SW 1271 (cell line): ENCODE results near the gene ZNF319.
A peak's percentile ranks its signal among the peaks of the same experiment; 100 is the strongest.
"Not testable (repeated sequence)": the region's sequence is repeated elsewhere in the genome, so short reads cannot be mapped to it uniquely, and the experiment has no call there.

Experiments used
- DNase-seq, 2 experiments: peaks; one replicate each; lab custom pipeline; 2025; lab: John Stamatoyannopoulos, UW

ZNF319 gene

DNA sequence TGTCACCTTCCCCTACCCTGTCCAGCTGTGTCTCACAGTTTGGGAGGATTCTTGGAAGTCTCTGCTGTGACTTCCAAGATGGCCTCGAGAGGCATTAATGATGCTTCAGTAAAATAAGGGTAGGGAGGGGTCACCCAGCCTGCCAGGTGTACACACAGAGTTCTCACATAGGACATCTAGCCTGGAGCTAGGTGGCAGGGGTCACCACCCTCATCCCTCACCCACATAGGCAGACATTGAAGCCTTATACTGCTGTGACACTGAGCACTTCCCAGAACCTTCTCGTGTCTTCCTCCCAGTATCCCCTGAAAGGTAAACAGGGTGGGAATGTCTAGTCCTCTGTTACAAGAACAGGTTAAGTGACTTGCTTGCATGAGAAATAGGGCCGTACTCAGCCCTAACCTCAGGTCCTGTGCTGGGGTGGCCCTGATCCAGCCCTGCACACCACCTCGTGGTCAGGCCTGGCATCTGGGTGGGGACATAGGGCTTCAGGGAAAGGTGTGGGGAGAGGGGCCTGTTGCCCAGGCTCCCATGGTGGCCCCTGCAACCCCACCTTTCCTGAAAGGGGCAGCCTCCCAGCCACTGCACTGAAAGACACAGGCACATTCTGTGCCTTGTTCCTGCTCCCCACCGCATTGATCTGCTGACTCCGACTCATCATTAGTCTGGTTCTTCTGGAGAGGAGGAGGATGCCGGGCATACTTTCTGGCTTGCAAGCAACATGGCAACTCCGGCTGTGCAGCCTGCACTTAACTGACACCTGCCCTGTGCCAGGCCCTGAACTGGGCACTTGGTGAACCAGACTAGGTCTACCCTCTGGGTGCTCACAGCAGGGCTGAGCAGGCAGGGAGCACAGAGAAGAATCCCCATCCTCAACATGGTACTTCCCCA, 21.4 kb upstream of the ZNF319 start:
- no peak for DNase-seq

DNA sequence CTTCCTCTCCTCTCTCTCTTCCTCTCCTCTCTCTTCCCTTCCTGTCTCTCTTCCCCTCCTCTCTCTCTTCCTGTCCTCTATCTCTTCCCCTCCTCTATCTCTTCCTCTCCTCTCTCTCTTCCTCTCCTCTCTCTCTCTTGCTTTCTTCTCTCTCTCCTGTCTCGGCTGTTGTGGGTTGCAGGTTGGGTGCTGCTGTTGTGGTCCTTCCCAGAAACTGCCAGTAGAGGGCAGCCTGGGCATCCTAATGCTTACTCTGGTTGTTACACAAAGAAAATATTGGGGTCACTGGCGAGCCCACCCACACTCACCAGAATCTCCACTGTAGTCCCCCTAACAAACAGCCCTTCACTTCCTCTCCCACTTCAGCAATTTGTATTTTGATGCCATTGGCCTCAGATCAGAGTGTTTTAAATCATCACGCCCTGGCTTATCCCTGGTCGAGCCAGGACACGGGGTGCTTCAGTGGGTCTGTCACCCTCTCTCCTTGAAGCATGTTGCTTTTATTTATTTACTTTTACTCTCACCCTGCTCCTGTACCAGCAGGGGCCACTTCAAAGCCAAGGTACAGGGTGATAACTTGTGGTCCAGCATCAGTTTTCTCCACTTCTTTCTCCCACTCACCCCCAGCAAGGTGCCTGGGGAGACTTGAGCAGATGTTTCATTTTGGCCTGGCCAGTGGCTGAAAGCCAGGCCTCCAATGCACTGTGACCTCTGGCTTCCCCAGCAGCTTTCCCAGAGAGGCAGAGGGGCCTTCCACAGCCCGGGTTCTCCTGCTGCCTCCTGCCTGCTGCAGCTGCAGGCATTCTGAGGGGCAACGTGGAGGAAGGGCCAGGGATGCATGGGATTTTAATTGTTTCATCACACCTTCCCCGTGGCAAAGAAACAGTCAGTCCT, 20.4 kb upstream of the ZNF319 start:
- peak in 1 of 2 experiments; percentile 7 for DNase-seq

DNA sequence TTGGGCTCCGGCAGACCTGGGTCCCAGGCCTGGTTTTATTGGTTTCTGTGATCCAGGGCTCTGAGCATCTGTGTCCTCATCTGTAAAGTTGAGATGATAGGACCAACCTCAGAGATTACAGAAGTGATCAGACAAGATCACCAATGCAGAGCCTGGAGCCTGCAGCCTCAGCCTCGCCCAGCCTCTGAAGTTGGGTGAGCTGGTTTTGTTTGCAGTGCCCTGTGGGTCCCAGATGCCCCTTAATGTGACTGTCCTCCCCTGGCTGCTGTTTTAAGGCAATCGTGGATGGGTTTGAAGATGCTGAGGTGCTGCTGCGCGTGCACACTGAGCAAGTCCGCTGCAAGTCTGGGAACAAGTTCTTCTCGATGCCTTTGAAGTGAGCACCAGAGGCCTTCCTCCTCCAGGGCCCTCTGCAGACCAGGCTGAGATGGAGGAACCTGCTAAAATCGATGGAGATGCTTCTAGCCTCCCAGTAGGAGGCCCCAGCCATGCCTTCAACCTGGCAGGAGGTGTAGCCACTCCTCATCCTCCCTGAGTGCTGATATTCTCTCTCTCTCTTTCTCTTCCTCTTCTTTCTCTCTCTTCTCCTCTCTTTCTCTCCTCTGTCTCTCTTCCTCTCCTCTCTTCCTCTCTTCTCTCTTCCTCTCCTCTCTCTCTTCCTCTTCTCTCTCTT, 19.5 kb upstream of the ZNF319 start:
- no peak for DNase-seq

DNA sequence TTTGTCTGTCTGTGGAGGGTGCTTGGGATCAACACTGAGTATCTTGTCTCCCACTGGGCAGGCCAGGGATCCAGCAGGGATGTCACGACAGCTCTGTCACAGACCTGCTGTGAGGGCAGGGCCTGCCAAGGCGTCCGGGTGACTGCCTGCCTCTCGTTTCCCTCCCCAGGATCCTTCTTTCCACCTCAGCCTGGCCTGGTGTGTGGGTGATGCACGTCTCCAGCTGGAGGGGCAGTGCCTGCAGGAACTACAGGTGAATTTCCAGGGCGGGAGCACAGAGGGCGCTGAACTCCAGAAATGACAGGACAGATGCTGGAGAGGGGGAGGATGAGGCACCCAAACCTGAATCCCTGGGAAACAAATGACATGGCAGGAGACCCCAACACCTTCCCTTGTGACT, 18.3 kb upstream of the ZNF319 start:
- DNase-seq = no peak

DNA sequence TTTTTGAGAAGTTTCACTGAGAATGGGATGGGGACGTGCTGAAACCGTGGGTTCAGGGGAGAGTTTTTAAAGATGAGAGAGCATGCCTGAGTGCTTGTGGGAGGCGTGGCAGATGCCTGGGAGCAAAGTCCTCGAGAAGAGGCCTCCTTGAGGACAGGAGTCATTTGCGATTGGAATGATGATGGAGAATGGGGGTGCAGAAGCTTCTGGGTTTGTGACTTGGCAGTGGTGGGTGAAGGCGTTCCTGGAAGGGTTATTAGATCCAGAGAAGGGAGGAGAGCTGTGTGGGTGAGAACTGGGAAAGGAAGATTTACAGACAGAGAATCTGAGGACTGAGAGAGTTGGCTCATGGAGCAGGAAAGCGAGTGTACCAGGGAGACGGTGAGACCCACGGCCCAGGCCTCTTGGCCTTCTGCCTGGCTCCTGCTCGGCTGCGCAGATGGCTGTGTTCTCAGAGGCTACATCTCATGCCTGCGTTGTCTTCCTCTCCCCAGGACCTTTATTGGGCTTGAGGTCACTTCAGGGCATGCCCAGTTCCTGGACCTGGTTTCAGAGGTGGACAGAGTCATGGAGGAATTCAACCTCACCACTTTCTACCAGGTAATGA, 16.5 kb upstream of the ZNF319 start:
- DNase-seq = no peak

DNA sequence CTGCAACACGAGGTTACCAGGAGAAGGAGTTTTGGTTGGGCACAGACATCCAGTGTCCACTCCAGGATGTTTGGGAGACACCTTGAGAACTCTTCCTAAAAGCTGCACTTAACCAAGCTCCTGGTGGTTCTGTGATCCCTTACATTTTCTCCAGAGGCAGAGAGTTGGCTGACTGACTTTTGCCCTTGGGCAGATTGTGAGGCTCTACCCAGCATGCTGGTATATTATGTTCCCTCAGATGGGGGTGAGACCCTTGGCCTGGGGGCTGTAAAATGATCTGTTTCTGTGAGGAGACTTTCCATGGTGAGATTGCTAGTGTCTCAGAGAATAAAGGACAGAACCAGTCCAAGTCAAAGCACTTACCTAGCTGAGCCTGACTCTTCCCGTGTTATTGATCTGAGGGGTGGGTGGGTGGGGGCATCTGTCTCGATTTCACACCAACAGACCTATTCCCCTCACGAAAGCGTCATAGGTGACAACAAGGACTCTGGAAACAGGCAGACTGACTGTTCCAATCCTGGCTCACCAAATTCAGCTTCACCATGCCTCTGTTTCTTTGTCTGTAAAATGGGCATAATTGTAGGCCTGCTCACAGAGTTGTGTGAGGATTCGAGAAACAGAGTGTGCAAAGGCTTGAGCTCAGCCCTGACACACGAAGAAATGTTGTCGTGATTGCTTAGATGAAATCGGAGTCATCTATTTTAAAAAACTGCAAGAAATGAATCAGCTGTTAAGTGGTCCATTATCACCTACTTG, 12.9 kb upstream of the ZNF319 start:
- no peak for DNase-seq

DNA sequence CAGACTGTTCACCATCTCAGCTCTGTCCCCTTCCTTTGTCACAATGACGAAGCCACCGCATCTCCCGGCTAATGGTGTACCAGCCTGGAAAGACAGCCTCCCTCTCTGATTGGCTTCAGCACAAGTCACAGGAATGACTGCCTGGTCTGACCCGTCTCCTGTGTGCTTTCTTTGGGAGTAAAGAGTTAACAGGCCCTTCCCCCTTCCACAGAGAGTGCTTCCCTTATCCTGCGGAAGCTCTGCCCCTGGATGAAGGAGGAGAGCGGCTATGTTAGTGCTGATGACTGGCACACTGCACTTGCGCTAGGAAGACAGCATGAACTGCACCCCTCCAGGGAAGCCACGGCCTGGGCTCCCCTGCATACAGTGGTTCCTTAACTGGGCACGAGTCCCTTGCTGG, 12.0 kb upstream of the ZNF319 start:
- no peak for DNase-seq

DNA sequence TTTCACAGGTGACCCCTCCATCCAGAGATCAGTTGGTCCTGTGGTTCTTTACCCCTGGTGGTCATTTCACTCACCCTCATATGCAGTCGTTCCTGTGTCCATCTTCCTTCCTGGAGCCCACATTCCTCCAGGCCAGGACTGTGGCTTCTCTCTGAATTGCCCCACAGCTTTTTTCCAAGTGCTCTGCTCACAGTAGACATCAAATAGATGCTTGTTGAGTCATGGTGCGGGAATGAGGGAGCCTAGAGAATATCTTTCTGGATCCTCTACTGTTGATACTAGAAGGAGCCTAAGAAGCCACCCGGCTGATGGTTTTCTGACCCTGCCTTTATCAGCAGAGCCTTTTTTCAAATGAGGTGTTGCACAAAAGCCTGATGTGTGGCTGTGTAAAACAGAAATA, 11.2 kb upstream of the ZNF319 start:
- no peak for DNase-seq

DNA sequence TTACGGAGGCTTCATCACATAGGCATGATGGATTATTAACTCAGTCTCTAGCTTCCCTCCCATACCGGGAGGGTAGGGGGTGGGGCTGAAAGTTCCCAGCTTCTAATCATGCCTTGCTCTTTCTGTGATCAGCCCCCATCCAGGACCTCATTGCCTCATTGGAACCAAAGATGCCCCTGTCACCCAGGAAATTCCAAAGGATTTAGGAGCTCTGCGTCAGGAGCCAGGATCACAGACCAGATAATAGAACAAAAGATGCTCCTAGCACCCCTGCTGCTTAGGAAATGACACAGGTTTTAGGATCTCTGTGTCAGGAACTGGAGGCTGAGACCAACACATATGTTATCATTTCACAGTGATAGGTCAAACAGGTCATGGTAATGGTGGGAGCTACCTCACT, 10.4 kb upstream of the ZNF319 start:
- DNase-seq = no peak

DNA sequence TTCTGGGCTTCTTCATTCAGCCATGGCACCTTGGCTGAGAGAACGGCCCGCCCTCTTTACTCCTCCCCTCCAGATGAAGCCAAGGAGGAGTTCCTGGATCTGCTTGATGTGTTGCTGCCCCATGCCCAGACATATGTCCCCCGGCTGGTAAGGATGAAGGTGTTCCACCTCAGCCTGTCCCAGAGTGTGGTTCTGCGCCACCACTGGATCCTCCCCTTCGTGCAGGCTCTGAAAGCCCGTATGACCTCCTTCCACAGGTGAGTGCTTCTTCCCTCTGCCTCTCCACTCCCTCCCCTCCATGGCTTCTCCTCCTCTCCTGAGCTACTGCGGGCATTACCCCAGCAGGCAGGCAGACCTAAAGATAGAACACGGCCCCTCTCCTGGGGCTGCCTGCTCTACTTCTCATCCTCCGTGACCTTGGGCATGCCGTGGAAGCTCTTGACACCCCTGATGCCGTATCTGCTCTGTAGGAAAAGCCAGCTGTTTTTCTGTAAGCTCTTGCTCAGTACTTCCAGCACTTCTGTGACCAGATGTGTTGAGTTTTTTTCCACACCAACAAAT, 9.5 kb upstream of the ZNF319 start:
- DNase-seq = no peak

DNA sequence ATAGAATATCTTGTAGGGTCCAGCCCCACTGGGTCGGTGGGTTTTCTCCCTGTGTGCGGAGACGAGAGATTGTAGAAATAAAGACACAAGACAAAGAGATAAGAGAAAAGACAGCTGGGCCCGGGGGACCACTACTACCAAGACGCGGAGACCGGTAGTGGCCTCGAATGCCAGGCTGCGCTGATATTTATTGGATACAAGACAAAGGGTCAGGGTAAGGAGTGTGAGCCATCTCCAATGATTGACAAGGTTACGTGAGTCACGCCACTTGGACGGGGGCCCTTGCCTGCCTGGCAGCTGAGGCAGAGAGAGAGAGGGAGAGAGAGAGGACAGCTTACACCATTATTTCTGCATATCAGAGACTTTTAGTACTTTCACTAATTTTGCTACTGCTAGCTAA, 4.3 kb upstream of the ZNF319 start:
- DNase-seq = not testable (repeated sequence)

DNA sequence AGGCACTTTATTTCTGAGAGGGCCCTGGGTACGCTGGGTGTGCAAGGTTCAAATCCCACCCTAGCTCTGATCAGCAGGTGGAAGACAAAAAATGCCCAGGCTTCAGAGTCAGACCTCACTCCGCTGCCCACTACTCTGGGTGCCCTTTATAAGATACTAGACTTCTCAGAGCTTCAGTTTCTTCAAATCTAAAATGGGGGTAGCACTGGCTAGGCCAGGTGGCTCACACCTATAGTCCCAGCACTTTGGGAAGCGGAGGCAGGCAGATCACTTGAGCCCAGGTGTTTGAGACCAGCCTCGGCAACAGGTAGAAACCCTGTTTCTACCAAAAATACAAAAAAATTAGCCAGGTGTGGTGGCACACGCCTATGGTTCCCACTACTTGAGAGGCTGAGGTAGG, 2.5 kb upstream of the ZNF319 start:
- DNase-seq = no peak

DNA sequence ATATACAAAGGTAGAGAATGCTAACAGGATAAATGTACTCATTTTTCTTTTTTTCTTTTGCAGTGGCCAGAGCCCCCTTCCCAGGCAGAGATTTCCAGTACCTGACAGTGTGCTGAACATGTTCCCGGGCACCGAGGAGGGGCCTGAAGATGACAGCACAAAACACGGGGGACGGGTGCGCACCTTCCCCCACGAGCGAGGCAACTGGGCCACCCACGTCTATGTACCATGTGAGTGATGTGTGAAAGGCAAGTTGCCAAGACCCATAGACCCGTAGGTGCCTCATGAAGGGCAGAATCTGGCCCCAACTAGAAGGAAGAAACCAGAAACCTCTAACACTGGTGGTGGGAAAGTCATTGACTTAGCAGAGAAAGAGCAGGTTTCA, 1.9 kb upstream of the ZNF319 start:
- DNase-seq = no peak

DNA sequence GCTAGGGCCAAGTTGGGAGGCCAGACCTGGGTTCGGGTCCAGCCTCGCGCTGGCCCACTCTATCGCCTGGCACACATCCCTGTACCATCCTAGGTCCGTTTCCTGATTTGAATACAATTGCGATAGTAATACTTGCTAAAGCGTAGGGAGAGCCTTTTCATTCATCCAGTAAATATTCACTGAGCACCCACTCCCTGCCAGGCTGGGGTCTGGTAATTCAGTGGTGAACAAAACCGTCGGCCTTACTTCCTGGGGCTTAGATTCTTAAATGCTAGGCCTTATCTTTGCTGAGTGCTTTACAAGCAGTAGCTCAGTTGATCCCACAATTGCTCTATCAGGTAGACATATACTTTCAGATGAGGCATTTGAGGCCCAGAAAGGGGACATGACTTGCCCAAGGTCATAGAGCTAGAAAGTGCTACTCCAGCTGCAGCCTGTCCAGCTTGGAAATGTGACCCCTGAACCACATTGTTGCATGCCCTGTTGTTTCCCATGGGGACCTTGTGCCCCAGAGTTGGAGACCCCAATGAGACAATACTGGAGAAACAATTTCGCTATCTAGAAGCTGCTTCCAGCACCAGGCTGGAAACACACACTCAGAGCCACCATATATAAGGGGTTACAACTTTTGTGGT, 1.4 kb upstream of the ZNF319 start:
- no peak for DNase-seq

DNA sequence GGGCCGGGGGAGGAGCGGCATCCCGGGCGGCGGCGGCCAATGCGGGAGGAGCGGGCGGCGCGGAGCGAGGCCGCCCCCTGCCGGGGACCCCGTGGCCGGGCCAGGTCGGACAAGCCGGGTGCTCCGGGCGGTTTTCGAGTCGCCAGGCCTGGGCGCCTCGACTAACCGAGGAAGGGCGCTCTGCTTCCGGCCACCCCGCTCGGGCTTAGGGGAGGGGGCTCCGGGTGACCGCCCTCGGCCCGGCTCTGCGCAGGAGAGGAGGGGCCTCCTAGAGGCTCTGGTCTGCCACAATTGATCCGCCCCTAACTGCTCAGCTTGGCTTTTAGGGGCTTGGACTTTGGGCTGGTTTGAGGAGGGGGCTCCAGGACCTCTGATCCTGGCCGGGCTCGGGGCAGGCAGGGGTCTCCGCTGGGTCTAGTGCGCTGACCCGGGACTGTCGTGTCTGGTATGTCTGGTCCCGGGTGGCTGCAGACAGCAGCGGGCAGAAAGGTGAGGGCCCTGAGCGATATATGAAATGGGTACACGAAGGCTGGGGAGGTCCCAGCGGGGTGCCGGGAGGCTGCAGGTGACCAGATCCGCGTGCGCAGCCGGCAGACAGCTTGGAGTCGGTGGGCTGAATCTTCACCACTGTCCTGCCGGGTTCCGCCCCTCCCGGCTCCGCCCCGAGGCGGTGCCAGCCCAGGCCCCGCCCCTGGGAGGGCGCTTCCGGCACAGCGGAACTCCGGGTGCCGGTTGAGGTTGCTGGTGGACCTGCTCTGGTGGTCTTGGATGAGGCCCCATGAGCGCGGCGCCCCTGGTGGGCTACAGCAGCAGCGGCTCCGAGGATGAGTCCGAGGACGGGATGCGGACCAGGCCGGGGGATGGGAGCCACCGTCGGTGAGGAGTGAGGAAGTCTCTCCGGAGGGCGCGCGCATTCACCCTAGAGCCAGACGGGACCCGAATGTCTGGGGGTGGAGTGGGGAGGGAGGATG, 519 bp upstream of the ZNF319 start, which contains the start of gene USB1:
USB1 (plus strand) TSS at position 702 of the 971 bp plus-strand sequence; CDS start at position 779, 77 bp downstream.
- DNase-seq = peak; percentile 46 to 56

DNA sequence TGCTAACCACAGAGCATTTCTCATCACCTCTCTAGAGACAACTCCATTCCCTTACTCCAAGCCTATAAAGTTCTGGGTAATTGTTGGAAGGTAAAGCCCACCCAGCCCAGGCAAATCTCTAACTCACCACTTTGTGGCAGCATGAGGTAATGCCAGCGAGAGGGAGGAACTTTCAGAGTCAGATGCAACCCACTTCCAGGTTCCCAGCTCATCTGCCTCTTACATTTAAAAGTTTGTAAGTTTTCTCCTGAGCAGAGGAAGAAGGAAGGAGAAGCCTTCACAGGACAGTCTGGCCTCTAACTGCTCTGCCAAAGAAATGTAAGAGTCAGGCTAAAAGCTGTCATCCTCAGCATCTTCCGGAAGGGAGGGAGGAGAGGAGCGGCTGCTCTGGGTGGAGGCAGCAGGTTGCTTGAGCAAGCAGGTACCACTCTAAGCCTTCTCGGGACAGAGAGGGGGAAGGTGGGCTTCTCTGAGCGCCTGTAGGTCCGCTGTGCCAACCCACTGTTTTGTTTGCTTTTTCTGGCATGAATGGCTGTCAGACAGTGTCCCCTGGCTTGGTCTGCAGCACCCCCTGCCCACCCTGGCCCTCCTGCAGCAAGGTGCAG, 1.0 kb downstream of the ZNF319 start:
- peak in 1 of 2 experiments; percentile 12 for DNase-seq

DNA sequence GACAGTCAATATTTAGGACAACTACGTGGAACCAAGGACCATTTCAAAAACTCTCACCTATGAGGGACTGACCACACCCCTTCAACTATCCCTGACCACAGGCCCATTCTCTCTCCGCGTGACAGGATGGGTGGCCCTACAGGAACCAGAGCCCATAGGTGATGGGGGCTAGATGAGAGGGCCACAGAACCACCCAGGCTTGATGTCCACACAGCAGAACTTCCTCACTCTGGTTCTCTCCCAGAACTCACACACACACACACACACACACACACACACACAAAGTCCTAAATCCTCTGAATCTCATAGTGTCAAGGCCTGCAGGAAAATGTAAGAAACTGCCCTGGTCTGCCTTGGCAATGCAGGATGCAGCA, 1.5 kb downstream of the ZNF319 start:
- no peak for DNase-seq

DNA sequence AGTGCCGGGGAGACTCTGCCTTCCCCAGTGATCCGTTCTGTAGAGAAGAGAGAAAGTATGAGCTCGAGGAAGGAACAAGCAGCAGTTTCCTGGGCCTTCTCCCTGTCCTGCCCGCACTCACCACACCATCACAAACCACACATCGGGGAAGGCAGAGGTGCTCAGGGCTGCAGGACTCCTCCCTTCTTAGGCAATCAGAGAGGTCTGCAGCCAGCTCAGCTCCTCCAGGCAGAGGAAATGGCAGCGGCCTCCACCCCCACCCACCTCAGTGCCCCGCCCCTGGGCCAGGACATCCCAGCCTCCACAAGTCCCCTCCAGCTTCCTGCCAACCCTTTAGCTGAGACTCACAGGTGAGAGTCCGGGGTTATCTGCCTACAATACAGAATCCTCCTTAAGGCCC, 2.0 kb downstream of the ZNF319 start:
- no peak for DNase-seq
